ENCODE results near the gene AFAP1L1.

DNA sequence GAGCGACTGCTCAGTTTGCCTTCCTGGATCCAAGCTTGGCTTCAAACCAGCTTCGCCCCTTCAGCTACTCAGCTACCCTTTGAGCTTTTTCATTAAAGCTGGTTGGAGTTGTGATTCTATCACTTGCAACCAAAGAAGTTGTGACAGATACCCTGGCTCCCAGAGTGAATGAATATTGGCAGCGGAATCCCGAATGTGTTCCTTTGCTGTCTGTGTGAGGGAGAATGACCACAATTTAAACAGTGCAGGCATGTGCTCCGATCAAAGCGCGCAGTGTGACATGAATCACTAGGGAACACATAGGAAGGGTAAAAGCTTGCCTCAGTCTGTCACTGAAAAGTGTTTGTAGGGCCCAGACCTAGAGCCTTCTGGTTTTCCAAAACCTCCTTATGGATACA, 6.6 kb upstream of the AFAP1L1 start:
- no peak for TF ChIP-seq EP300 (IDR thresholded peaks at IDR 0.05)
- TF ChIP-seq FOSL2 (IDR thresholded peaks at IDR 0.05) = no peak
- TF ChIP-seq FOSL2 (CRISPR knock-in tag; IDR thresholded peaks at IDR 0.05) = no peak
- TF ChIP-seq CTCF (IDR thresholded peaks at IDR 0.05) = no peak
- no peak for TF ChIP-seq HDAC2 (IDR thresholded peaks at IDR 0.05)
- no peak for TF ChIP-seq PHF8 (IDR thresholded peaks at IDR 0.05; ENCODE audit: borderline replicate concordance, low read depth)
- no peak for TF ChIP-seq POLR2A (IDR thresholded peaks at IDR 0.05; ENCODE audit: low read length)
- TF ChIP-seq PBX3 (IDR thresholded peaks at IDR 0.05) = no peak
- no peak for TF ChIP-seq ATOH8 (CRISPR knock-in tag; IDR thresholded peaks at IDR 0.05; ENCODE audit: low read depth)
